Natural killer cell treated with Interleukin-12 subunit alpha and Interleukin-12 subunit beta and Interleukin-15 and Interleukin-18, amount 100 ng/mL, for 72 hours (primary cell): ENCODE measurements around the gene LLPH. TPM values are rescaled to one million over a fixed set of nuclear protein-coding genes. Genes with fewer than 3 reads are reported as not detected.
"Not testable (repeated sequence)": the region's sequence is repeated elsewhere in the genome, so short reads cannot be mapped to it uniquely, and the experiment has no call there.

Experiments used
- ATAC-seq, 2 donors: fragments of 150-1000 bp; cut with Tn5 transposase in 1 of 2; sonication (Bioruptor Pico), chemical (Tn5 transposase) in 1 of 2; 2 replicates each; pipeline ENCODE4 v1.10.0; 2021
- DNase-seq: peaks from one replicate; pipeline ENCODE4 v3.0.0; 2022; ENCODE audit warnings: low spot score
- H3K27ac Mint-ChIP-seq, 2 donors: 1 replicate in 1 of 2; 2 replicates in 1 of 2; pipeline ENCODE4 v1.8.0; 2022; ENCODE audit warnings: mixed read lengths in 2 of 2, mild to moderate bottlenecking in 1 of 2, moderate library complexity in 1 of 2
- H3K27me3 Mint-ChIP-seq, 2 donors: 1 replicate in 1 of 2; 2 replicates in 1 of 2; pipeline ENCODE4 v1.8.0; 2022; ENCODE audit warnings: mixed read lengths in 2 of 2
- H3K36me3 Mint-ChIP-seq: one replicate; pipeline ENCODE4 v1.8.0; 2022; ENCODE audit warnings: mixed read lengths
- H3K4me1 Mint-ChIP-seq, 2 donors: 1 replicate in 1 of 2; 2 replicates in 1 of 2; pipeline ENCODE4 v1.8.0; 2022; ENCODE audit warnings: low read depth in 2 of 2, mixed read lengths in 2 of 2, mild to moderate bottlenecking in 1 of 2
- H3K4me3 Mint-ChIP-seq: one replicate; pipeline ENCODE4 v1.8.0; 2022; ENCODE audit warnings: mixed read lengths
- H3K9me3 Mint-ChIP-seq: 2 replicates; pipeline ENCODE4 v1.8.0; 2022; ENCODE audit warnings: mixed read lengths
- total RNA-seq, 2 donors: library from RNA; stranded (reverse); gene quantifications; one replicate each; pipeline ENCODE4 v1.2.3, GENCODE V29; 2022

The LLPH gene
- 10 to 100 TPM; 24.1 to 34.9 TPM for total RNA-seq

DNA sequence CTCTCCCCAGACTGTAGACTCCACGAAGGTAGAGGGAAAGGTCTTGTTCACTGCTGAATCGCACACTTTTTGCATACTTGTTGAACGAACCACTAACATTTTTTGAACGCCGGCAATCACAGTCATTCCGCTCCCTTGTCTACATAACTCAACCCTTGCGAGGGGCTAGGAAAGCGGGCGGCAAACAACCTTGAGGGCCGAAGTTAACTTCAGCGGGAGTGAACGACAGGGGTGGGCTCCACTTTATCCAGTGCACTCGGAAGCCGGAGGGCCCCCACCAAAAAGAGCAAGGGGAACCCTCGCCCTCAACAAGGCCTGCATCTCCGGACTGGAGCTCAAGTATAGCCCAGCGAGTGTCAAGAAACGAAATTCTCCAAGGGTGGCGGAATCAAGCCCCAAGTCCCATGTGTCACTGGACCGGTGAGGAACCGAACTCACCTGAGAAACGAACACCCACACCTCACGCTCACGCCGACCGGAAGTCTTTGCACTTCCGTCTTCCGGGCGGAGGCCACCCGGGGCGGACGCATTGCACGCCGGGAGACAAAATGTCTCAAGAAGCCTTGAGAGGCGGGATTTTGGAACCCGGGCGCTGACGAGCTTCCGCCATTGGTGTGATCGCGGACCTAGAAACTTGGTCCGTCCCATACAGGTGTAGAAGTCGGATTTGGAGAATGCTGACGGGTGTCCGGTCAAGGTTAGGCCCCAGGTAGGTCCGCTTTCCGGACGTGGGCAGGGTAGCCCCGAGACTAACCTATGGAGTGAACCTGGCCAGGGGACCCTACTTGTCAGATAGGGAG, at the start of gene LLPH:
LLPH (minus strand) TSS at position 484 of the 800 bp plus-strand sequence. CDS start 1,644 bp downstream, outside the sequence.
- Mint-ChIP-seq H3K27me3 (no peaks in the 10 kb centered on the region), H3K27ac (peak within 1 kb of the TSS; percentile 86 to 99), H3K9me3 (no peaks in the 10 kb centered on the region), H3K4me3 (peak within 1 kb of the TSS; percentile 93), H3K36me3 (peaks cover 36% of the 10 kb centered on the region), H3K4me1 (peaks cover 35 to 40% of the 10 kb centered on the region in 2 donors)
- ATAC-seq = peak; percentile 98 to 99
- DNase-seq = peak; percentile 92

GRCh38 chr12:66176105-66176900, 45.8 kb upstream of the LLPH start:
- no peak overlapping the region for H3K4me3 Mint-ChIP-seq
- H3K36me3 Mint-ChIP-seq = no peaks in the 10 kb centered on the region
- DNase-seq = no peak
- no peaks in the 10 kb centered on the region for H3K9me3 Mint-ChIP-seq
- no peak for ATAC-seq
- H3K27me3 Mint-ChIP-seq = peaks cover 17 to 36% of the 10 kb centered on the region in 2 donors
- no peak overlapping the region for H3K27ac Mint-ChIP-seq
- H3K4me1 Mint-ChIP-seq = no peaks in the 10 kb centered on the region

GRCh38 chr12:66174391-66175325, 44.1 kb upstream of the LLPH start:
- H3K27me3 Mint-ChIP-seq = peaks cover 17 to 36% of the 10 kb centered on the region in 2 donors
- H3K4me3 Mint-ChIP-seq, H3K27ac Mint-ChIP-seq, DNase-seq, H3K36me3 Mint-ChIP-seq, H3K4me1 Mint-ChIP-seq, ATAC-seq, H3K9me3 Mint-ChIP-seq: not testable (repeated sequence)

GRCh38 chr12:66170606-66171005, 40.1 kb upstream of the LLPH start:
- no peak for DNase-seq
- Mint-ChIP-seq H3K4me1 (peaks cover 34 to 41% of the 10 kb centered on the region in 2 donors), H3K27me3 (peaks cover 2 to 5% of the 10 kb centered on the region in 2 donors), H3K36me3 (peaks cover 16% of the 10 kb centered on the region), H3K4me3 (peak overlapping the region; percentile 98), H3K9me3 (peaks cover 4% of the 10 kb centered on the region), H3K27ac (peak overlapping the region; percentile 98 to 100)
- ATAC-seq = no peak

- Mint-ChIP-seq H3K27me3 (no peaks in the 10 kb centered on the region), H3K4me1 (peaks cover 43 to 49% of the 10 kb centered on the region in 2 donors), H3K36me3 (peaks cover 23% of the 10 kb centered on the region), H3K4me3 (peak within 1 kb of the TSS; percentile 98), H3K9me3 (peaks cover 4% of the 10 kb centered on the region), H3K27ac (peak within 1 kb of the TSS; percentile 98 to 100)
- peak; percentile 94 for DNase-seq
- ATAC-seq = peak; percentile 90 to 92
These were observed 38.9 kb upstream of the LLPH start, which contains the start of gene TMBIM4 for GRCh38 chr12:66169221-66170170. TMBIM4 (minus strand) TSS chr12:66169996; CDS start chr12:66169951, 45 bp downstream.

DNA sequence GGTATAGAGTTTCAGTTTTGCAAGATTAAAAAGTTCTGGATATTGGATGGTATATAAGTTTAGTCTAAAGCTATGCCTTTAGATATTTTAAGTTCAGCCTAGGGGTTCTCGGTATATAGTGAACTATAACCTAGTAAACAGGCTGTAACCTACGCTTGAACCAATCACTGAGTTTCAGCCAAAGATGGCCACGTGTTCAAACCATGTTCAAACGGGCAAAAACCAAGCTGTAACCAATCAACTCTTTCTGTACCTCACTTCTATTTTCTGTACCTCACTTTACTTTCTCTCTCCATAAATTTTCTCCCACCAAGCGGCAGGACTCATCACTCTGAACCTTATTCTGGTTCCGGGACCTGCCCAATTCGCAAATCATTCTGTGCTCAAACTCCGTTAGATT, 37.9 kb upstream of the LLPH start:
- H3K27me3 Mint-ChIP-seq = no peaks in the 10 kb centered on the region
- H3K4me3 Mint-ChIP-seq = peak overlapping the region; percentile 98
- DNase-seq = no peak
- ATAC-seq = no peak
- H3K36me3 Mint-ChIP-seq = peaks cover 34% of the 10 kb centered on the region
- H3K4me1 Mint-ChIP-seq = peaks cover 54 to 60% of the 10 kb centered on the region in 2 donors
- peaks cover 4% of the 10 kb centered on the region for H3K9me3 Mint-ChIP-seq
- H3K27ac Mint-ChIP-seq = peak overlapping the region; percentile 98 to 100

GRCh38 chr12:66166561-66166960, 36.0 kb upstream of the LLPH start:
- H3K4me1 Mint-ChIP-seq = peaks cover 67 to 77% of the 10 kb centered on the region in 2 donors
- H3K27me3 Mint-ChIP-seq = no peaks in the 10 kb centered on the region
- H3K27ac Mint-ChIP-seq = peak overlapping the region; percentile 98 to 100
- ATAC-seq (no peak), DNase-seq (no peak)
- peak overlapping the region; percentile 98 for H3K4me3 Mint-ChIP-seq
- H3K9me3 Mint-ChIP-seq = peaks cover 4% of the 10 kb centered on the region
- peaks cover 35% of the 10 kb centered on the region for H3K36me3 Mint-ChIP-seq

DNA sequence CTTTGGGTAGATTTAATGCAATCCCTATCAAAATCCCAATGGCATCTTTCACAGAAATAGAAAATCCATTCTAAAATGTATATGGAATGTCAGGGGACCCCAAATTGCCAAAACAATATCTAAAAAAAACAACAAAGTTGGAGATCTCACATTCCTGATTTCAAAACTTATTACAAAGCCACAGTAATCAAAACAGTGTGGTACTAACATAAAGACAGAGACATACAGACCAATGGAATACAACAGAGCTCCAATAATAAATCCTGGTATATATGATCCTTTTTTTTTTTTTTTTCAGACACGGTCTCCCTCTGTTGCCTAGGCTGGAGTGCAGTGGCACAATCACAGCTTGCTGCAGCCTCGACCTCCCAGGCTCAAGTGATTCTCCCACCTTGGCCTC, 34.6 kb upstream of the LLPH start:
- peaks cover 35% of the 10 kb centered on the region for H3K36me3 Mint-ChIP-seq
- H3K27ac Mint-ChIP-seq = peak overlapping the region in 1 of 2 donors; percentile 47
- no peak overlapping the region for H3K4me3 Mint-ChIP-seq
- DNase-seq (no peak), ATAC-seq (no peak)
- H3K9me3 Mint-ChIP-seq = peaks cover 4% of the 10 kb centered on the region
- H3K27me3 Mint-ChIP-seq = no peaks in the 10 kb centered on the region
- peaks cover 58 to 69% of the 10 kb centered on the region in 2 donors for H3K4me1 Mint-ChIP-seq

DNA sequence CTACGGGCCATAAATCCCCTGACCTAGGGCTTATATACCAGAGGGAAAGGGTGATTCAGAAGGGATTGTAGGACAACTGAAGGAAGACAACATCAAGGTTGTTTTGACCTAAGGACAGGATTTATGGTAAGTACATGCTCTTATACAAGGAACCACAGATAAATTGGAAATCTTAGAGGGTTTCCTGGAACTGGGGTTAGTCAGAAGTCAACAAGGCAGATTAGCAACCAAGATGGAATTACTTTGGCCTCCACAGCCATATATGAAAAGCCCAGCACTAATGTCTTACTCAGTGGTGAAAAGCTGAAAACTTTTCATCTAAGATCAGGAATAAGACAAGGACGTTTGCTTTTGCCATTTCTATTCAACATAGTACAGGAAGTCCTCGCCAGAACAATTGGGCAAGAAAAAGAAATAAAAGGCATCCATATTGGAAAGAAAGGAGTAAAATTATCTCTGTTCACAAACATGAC, 33.8 kb upstream of the LLPH start:
- ATAC-seq (no peak), DNase-seq (no peak)
- Mint-ChIP-seq H3K36me3 (peaks cover 41% of the 10 kb centered on the region), H3K27me3 (no peaks in the 10 kb centered on the region), H3K27ac (peak overlapping the region; percentile 58 to 76), H3K4me3 (peak overlapping the region; percentile 48), H3K9me3 (peaks cover 4% of the 10 kb centered on the region), H3K4me1 (peaks cover 62 to 76% of the 10 kb centered on the region in 2 donors)

DNA sequence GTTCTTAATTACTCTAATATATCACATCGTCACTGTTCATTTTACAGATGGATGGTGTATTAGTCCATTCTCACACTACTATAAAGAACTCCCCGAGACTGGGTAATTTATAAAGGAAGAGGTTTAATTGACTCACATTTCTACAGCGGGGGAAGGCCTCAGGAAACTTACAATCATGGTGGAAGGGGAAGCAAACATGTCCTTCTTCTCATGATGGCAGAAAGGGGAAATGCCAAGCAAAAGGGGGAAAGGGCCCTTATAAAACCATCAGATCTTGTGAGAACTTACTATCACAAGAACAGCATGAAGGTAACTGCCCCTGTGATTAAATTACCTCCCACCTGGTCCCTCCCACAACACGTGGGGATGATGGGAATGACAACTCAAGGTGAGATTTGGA, 32.7 kb upstream of the LLPH start:
- DNase-seq (no peak), ATAC-seq (no peak)
- Mint-ChIP-seq H3K4me3 (no peak overlapping the region), H3K4me1 (peaks cover 58 to 71% of the 10 kb centered on the region in 2 donors), H3K36me3 (peaks cover 36% of the 10 kb centered on the region), H3K27me3 (no peaks in the 10 kb centered on the region), H3K27ac (peak overlapping the region in 1 of 2 donors; percentile 76), H3K9me3 (peaks cover 4% of the 10 kb centered on the region)

GRCh38 chr12:66162701-66163100, 32.2 kb upstream of the LLPH start:
- no peak overlapping the region for H3K4me3 Mint-ChIP-seq
- H3K4me1 Mint-ChIP-seq = peaks cover 55 to 66% of the 10 kb centered on the region in 2 donors
- H3K36me3 Mint-ChIP-seq = peaks cover 36% of the 10 kb centered on the region
- peak overlapping the region in 1 of 2 donors; percentile 76 for H3K27ac Mint-ChIP-seq
- peaks cover 4% of the 10 kb centered on the region for H3K9me3 Mint-ChIP-seq
- no peak for ATAC-seq
- DNase-seq = no peak
- no peaks in the 10 kb centered on the region for H3K27me3 Mint-ChIP-seq

- ATAC-seq = no peak
- Mint-ChIP-seq H3K27me3 (no peaks in the 10 kb centered on the region), H3K4me1 (peaks cover 58 to 68% of the 10 kb centered on the region in 2 donors), H3K36me3 (peaks cover 26% of the 10 kb centered on the region), H3K27ac (no peak overlapping the region), H3K4me3 (no peak overlapping the region), H3K9me3 (no peaks in the 10 kb centered on the region)
- DNase-seq = no peak
These were observed 30.2 kb upstream of the LLPH start for GRCh38 chr12:66160704-66161103.
